ENCODE results near the gene ZNF644.
A peak's percentile ranks its signal among the peaks of the same experiment; 100 is the strongest.
"Not testable (repeated sequence)": the region's sequence is repeated elsewhere in the genome, so short reads cannot be mapped to it uniquely, and the experiment has no call there.

ZNF644 gene

DNA sequence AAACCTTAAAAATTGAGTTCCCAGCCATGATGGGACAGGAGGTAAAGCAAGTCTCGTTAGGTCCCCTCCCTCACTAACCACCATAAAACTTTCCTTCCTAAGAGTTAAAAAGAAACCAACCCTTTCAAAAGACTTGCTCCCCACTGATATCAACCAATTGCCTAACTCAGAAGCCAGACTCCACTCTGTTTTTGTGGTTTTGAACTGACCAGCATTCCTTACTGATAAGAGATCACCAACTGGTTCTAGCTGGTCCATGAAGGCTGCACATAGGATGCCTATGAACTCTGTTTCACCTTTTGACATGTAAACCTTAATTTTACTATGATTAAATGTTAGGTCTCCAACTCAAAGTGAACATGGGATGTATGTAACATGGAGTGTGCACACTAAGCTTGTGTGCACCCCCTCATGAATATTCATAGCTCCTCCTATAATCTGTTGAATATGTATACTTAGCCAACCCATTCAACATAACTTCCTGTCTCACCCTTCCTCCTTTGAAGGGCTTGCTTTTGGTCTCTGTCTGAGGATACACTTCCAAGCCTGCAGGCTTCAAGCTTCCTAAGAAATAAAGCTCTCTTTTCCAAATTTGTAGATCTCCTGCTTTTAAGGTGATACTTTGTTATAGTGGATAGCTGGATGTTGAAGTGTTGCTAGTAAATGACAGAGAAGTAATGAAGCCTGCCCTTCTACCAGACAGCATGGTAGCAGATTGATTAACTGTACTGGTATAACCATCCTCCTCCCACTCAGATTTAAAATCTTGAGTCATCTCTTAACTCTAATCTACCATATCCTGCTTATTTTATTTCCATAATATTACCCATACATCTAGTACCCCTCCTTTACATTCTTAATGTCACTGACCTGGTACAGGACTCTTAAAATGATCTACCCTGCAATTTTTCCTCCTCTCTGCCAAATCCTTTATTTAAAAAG lies 95.6 kb downstream of the ZNF644 start:
- DNase-seq (ENCODE audit: low spot score), result peak; percentile 16

DNA sequence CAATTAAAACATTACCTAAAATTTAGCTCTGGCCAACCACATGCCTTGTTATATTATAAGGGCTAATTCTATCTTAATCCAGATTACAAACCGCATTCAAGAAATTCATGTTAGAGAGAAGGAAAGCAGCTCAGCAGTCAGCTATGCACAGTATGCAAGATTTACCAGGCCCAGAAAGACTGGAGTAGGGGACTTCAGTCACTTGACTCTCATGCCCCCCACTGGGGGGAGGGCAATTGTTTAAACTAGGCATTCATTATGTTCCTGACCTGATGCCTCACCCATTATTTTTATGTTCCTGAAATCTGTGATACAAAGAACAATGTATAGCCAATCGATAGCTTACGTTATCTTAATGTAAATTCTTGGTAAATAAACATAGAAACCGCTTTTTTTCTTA lies 96.9 kb downstream of the ZNF644 start:
- DNase-seq (ENCODE audit: low spot score), result no peak

DNA sequence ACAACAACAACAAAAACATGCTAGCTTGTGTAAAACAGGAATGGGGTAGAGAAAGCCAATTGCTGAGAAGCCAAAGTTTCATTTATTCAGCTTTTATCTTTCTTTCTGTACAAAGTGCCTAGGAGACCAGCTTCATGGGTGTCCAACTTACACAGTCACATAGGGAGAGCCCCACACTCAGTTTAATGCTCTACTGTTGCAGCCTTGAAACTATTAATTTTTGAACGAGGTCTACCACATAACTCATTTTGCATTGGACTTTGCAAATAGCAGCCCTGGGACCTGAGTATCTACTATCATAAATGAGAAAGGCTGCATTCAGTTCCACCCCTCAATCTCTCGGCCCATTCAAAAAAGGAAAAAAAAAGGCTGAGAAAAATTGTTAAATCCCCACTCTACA lies 98.8 kb downstream of the ZNF644 start:
- no peak for DNase-seq (ENCODE audit: low spot score)

DNA sequence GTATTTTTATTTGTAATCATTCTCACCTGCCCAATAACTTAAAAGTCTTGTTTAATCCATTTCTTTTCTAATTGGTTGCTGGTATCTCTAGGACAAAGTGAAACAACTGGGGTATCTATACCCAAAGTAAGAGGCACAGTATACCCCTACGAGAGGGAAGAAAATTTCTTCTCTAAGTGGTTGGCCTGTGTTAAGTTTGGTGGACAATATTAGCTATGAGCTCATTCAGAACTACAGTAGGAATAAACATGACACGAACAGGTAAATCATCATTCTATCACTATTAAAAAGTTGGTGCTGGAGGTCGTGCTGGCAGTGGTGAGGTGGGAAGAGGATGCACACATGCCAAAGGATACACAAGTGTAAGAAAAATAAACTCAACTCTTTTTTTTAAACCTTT lies 99.6 kb downstream of the ZNF644 start:
- DNase-seq (ENCODE audit: low spot score), result no peak

DNA sequence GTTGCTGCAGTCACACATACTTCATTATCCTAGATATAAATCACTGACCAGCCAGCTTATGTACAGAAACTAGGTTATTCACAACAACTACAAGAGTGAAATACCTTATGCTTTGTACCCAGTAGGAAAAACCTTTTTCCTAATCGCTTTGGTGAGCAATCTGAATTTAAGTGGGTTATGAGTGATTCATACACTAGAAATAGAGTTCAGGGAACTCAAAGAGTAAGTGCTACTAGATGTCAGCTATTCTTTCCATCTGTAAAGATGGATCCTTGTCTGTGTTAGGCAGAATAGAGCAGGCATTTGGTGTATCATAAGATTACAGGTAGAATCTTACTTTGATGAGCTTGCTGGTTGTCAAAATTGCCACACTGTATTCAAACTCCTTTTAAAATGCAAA lies 101.9 kb downstream of the ZNF644 start:
- DNase-seq (ENCODE audit: low spot score), result no peak

DNA sequence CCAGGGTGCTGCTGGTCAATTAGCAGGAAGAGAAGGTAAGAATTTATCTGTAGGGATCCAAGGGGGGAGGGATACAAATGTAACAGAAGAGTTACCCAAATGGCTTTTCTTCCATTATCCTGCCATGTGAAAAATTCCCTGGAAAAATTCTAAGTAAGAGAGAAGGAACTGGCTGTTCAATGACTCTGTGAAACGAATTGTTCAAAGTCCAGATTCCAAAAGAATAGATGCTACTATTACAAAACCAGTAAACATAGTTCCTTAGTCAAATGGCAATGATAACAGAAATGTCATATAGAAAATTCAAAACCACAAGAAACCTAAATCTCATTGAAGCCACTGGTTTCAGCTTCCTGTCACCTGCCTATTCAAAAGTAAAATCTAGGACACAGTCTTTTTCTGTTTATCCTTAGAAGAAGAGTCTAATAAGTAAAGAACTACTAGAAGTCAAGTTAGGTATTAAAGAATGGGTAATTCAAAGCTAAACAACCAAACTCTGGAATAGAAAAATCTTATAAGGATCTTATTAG lies 102.6 kb downstream of the ZNF644 start:
- DNase-seq (ENCODE audit: low spot score), result no peak

GRCh38 chr1:90911353-90911752 lies 110.5 kb downstream of the ZNF644 start:
- no peak for DNase-seq (ENCODE audit: low spot score)

DNA sequence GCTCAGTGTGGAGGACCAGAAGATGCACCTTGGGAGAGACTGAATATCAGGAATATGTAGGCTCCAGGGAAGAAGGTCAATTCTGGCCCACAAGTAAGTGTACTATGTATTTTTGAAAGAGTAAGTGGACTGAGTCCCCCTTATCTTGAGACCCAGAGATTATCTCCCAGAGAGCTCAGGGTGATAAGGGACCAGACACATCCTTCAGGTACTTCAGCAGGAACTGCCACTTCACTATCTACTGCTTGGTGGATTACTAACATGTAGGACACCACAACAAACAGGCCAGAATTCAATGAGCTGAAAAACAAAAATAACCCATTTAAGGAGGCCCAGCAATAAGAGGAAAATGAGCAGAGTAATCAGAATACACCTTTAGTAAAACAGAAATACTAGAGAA lies 119.2 kb downstream of the ZNF644 start:
- no peak for DNase-seq (ENCODE audit: low spot score)

GRCh38 chr1:90899263-90899662 lies 122.6 kb downstream of the ZNF644 start:
- DNase-seq (ENCODE audit: low spot score), result no peak

- DNase-seq (ENCODE audit: low spot score), result not testable (repeated sequence)
Measured at GRCh38 chr1:90893679-90894078, 128.2 kb downstream of the ZNF644 start.

DNA sequence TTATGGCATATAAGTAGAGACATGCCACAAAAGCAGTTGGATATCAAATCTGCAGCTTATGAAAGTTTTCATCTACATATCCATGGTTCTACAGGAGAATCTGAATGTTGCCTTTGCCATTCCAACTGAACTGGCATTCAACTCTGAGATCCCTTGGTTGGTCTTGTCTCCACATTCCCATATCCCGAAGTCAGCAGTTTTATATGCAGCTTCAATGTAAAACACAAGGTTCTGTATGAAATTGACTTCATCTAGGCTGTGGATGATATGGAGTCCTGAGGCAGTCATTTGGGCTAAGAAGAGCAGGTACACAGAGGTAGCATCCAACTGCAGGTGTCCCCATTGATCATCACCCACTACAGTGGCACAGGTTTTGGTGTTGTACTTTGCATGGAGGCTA lies 129.0 kb downstream of the ZNF644 start:
- DNase-seq (ENCODE audit: low spot score), result not testable (repeated sequence)

DNA sequence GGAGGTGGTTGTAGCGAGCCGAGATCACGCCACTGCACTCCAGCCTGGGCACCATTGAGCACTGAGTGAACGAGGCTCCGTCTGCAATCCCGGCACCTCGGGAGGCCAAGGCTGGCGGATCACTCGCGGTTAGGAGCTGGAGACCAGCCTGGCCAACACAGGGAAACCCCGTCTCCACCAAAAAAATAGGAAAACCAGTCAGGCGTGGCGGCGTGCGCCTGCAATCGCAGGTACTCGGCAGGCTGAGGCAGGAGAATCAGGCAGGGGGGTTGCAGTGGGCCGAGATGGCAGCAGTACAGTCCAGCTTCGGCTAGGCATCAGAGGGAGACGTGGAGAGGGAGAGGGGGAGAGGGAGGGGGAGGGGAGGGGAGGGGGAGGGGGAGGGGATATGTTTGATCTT lies 129.6 kb downstream of the ZNF644 start:
- not testable (repeated sequence) for DNase-seq (ENCODE audit: low spot score)

DNA sequence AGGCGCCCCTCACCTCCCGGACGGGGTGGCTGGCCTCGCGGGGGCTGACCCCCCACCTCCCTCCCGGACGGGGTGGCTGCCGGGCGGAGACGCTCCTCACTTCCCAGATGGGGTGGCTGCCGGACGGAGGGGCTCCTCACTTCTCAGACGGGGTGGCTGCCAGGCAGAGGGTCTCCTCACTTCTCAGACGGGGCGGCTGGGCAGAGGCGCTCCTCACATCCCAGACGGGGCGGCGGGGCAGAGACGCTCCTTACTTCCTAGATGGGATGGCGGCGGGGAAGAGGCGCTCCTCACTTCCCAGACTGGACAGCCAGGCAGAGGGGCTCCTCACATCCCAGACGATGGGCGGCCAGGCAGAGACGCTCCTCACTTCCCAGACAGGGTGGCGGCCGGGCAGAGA lies 130.1 kb downstream of the ZNF644 start:
- not testable (repeated sequence) for DNase-seq (ENCODE audit: low spot score)

DNA sequence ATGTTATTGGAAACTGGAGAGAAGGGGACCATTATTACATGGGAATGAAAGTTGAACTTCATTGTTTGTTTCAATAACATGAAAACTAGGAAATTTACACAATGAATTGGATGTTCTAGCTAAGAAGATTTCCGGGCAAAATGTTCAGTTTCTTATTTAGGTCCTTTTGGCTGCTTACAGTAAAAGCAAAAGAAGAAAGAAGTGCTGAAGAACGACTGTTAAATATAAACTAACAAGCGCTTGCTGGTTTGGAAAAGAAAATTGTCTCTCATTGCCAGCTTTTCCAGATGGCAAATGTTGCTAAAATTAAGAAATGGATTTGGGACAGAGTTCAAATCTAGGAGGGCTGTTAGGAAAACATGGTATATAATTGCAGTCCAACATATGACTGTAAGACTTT lies 139.6 kb downstream of the ZNF644 start:
- DNase-seq (ENCODE audit: low spot score), result no peak

DNA sequence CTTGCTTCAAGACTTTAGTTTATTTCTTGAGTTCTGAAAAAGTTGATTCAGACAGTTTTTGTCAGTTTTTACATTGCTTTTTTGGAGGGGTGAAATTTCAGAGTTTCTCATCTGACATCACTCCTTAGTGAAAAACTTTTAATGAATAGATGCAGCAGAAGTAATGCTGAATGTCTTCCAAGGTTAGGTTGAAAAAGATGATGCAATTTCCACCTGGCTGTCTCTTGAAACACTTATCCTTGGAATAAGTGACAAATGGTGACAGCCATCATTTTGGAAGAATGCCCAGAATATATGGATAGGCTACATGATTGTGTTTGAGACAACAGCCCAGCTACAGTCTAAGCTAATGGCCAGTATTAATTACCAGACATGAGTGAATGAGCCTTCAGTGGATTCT lies 140.8 kb downstream of the ZNF644 start:
- no peak for DNase-seq (ENCODE audit: low spot score)

- peak; percentile 20 for DNase-seq (ENCODE audit: low spot score)
Measured at GRCh38 chr1:90879281-90879680, 142.6 kb downstream of the ZNF644 start.

DNA sequence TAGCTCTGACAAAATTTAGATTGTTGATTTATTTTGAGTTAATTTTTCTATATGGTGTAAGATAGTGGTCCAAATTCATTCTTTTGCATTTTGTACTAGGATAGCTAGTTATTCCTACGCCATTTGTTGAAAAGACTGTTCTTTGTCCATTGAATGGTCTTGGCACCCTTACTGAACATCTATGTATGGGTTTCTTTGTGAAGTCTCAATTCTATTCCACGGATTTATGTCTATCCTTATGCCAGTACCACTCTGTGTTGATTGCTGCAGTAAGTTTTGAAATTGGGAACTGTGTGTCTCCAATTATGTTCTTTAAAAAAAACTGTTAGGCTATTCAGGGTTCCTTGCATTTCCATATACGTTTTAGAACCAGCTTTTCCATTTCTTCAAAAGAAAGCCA lies 145.7 kb downstream of the ZNF644 start:
- no peak for DNase-seq (ENCODE audit: low spot score)
